ENCODE data around the gene KRTAP12-3.
"Not testable (repeated sequence)": the region's sequence is repeated elsewhere in the genome, so short reads cannot be mapped to it uniquely, and the experiment has no call there.

Gene KRTAP12-3

DNA sequence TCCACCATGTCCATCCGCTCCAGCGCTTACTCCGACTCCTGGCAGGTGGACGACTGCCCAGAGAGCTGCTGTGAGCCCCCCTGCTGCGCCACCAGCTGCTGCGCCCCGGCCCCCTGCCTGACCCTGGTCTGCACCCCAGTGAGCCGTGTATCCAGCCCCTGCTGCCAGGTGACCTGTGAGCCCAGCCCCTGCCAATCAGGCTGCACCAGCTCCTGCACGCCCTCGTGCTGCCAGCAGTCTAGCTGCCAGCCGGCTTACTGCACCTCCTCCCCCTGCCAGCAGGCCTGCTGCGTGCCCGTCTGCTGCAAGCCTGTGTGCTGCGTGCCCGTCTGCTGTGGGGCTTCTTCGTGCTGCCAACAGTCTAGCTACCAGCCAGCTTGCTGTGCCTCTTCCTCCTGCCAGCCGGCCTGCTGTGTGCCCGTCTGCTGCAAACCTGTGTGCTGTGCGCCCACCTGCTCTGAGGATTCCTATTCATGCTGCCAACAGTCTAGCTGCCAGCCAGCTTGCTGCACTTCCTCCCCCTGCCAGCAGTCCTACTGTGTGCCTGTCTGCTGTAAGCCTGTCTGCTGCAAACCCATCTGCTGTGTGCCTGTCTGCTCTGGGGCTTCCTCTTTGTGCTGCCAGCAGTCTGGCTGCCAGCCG, 30.4 kb upstream of the KRTAP12-3 start:
- DNase-seq (ENCODE audit: low read depth in 2 of 2): not testable (repeated sequence)

DNA sequence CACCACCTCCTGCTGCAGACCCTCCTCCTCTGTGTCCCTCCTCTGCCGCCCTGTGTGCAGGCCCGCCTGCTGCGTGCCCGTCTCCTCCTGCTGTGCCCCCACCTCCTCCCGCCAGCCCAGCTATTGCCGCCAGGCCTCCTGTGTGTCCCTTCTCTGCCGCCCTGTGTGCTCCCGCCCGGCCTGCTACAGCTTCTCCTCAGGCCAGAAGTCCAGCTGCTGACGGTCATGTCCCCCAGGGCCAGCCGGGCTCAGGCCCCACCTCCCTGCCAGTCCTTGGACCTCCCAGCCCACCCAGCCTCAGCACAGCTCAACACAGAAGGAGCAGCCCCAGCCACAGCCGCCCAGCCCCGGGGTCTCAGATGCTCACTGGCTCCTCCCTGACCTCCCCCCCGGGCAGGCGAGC, 29.9 kb upstream of the KRTAP12-3 start:
- DNase-seq (ENCODE audit: low read depth in 2 of 2): not testable (repeated sequence)

DNA sequence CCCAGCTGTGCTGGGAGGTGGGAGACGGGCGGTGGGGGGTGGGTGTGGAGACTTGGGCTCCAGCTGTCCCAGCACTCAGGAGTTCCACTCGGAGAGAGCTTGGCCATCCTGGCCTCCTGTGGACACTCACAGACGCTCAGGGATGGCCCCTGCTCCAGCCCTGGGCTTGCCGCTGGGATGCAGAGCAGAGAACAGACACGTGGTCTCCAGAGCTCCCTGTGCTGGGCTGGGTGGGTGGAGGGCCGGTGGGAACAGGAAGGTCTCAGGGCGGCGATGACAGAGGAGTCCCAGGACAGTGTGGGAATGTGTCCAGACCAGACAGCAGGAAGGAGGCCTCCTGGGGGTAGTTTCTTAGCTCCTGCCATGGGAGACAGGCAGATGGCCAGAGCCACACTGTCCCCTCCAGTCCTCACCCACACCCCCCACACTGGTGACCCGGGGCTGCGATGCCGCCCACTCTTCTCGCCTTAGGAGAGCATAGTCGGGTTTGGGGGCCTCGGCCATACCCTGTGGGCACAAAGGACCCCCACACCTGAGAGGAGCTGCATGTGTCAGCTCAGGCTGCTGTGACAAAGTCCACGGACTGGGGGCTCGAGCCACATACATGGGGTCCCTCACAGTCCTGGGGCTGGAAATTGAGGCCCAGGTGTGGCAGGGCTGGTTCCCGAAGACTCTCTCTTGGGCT, 28.9 kb upstream of the KRTAP12-3 start:
- no peak for DNase-seq (ENCODE audit: low read depth in 2 of 2)

DNA sequence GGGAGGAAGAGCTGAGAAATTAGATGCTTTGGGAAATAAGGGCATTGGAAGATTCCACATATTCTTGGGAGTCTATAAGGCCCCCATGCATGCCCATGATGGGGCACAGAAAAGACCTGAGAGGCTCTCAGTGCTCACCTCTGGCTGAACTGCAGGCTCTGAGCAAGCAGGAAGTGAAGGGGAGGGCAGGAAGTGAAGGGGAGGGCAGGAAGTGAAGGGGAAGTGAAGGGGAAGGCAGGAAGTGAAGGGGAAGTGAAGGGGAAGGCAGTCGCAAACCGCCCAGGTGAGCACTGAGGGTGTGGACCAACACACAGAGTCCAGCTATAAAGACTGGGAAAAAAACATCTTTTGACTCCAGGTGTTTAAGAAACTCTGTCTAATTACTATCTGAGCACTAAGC, 27.3 kb upstream of the KRTAP12-3 start:
- no peak for DNase-seq (ENCODE audit: low read depth in 2 of 2)

DNA sequence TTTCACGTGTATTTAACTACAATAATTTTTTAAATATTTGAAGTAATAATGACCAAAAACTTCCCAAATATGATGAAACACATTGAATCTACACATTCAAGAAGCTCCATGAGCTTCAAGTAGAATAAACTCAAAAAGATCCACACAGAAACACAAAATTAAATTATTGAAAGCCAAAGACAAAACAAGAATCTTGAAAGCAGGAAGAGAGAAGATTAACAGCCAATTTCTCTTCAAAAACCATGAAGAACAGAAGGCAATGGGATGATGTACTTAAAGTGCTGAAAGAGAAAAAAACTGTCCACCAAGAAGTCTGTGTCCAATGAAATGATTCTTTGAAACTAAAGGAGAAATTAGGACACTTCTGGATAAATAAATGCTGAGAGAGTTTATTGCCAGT, 25.7 kb upstream of the KRTAP12-3 start:
- DNase-seq (ENCODE audit: low read depth in 2 of 2): no peak

DNA sequence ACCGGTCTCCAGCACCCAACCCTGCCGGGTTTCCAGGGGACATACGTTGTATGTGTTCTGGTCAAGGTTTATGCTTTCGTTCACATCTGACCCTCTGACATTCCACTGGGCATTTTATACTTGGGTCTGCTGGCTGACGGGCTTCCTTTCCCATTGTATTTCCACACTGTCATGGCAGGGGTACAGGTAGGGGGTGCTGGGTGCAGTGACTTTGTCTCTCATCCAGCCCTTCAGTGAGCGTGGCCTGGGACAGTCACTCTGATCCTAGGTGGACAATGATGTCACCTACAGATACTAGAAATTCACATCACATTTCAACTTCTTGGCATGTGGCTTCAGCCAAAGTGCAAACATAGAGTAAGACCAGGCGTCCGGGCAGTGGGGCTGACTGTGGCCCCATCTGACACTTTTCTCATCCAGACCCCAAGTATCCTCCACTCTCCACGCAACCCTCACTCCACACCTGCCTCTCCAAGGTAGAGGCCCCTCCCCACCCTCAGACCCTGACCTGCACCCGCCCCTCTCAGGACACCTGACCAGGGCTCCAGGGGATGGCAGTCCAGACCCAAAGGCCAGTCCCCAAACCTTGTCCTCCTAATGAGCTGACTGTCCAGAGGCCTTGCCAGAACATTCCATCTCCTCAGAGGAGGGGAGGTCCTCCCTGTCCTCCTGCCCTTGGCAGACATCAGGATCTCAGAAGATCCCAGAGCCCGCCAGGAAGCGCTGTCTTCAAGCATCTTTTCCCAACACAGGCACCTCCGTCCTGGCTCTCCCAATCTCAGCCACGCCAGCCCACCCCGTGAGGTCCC, 21.3 kb upstream of the KRTAP12-3 start:
- no peak for DNase-seq (ENCODE audit: low read depth in 2 of 2)

DNA sequence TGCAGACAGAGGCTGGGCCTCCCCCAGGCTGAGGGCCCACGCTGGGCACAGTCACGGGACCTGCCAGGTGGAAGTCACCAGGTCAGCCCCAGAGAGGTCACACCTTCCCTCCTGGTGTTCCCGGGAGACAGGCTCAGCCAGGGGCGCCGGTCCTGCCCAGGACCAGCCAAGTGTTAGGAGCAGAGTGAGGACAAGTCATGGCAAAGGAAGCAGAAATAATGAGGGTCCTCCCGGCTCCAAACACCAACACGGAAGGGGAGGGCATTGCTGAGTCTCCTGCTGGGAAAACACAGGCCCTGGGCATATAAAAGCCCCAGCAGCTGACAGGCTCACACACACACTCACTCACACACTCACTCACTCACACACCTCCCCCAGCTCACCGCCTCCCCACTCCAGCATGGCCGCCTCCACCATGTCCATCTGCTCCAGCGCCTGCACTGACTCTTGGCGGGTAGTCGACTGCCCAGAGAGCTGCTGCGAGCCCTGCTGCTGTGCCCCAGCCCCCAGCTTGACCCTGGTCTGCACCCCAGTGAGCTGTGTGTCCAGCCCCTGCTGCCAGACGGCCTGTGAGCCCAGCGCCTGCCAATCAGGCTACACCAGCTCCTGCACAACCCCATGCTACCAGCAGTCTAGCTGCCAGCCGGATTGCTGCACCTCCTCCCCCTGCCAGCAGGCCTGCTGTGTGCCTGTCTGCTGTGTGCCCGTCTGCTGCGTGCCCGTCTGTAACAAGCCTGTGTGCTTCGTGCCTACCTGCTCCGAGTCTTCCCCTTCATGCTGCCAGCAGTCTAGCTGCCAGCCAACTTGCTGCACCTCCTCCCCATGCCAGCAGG, 20.5 kb upstream of the KRTAP12-3 start, which contains the start of gene KRTAP10-10:
Gene KRTAP10-10, plus strand, starts transcription at position 339 of the 833 bp plus-strand sequence. Its CDS starts 62 bp downstream, at position 401.
- no peak for DNase-seq (ENCODE audit: low read depth in 2 of 2)

DNA sequence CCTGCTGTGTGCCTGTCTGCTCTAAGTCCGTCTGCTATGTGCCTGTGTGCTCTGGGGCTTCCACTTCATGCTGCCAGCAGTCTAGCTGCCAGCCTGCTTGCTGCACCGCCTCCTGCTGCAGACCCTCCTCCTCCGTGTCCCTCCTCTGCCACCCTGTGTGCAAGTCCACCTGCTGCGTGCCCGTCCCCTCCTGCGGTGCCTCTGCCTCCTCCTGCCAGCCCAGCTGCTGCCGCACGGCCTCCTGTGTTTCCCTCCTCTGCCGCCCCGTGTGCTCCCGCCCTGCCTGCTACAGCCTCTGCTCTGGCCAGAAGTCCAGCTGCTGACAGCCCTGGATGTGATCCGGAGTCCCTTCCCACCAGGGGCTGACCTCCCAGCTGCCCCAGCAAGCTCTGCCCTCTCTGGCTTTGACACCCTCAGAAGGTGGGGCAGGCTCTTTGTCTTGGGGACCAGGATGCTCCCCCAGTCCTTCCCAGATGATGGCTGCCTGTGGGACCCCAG, 19.8 kb upstream of the KRTAP12-3 start:
- DNase-seq (ENCODE audit: low read depth in 2 of 2): not testable (repeated sequence)

DNA sequence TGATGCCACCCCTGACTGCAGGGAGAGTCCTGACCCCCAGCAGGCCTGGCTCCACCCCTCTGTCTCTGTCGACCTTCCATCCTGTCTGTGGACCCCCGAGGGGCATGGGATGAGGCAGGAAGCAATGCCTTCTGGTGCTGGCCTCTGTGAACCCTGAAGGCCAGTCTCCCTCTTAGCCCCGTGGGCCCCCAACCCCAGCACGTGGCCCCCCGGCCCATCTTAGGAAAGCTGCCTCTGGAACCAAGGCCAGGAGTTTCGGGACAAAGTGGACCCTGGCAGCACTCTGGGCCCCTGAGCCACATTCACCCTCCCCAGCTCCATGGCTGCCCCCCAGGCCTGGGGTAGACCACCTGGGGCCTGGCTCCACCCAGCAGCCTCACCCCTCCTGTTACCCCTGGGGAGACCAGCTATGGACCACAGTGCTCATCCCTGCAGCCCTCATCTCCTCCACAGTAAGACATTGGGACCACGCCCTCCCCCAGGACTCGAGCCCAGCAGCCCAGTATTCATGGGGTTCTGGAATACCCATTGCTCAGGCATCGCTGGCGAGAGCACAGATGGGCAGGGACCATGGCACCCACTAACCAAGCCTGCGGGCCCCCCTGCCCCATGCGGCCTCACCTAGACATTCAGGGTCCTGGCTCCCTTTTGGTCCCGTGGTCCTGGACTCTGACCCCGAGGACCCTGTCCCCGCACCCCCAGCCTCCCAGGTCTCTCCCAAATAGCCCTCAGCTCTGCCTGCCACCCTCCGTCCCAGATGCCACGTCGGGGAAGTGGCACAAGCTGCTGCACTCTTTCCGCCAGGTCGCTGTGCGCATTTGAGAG, 19.0 kb upstream of the KRTAP12-3 start:
- not testable (repeated sequence) for DNase-seq (ENCODE audit: low read depth in 2 of 2)

DNA sequence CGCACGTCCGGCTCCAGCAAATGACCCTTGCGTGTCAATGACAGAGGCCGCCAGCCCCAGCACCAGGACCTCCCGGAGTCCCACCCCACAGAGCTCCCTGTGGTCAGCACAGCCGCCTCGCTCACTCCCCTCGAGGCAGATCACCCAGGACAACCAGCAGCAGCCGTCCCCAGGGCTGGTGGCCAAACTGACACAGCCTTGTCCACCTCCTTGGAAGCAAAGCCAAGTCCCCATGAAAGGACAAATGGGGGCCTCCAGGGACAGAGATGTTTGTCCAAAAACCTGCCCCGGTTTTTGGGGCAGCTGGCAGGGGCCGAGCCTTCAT, 18.4 kb upstream of the KRTAP12-3 start:
- no peak for DNase-seq (ENCODE audit: low read depth in 2 of 2)

DNA sequence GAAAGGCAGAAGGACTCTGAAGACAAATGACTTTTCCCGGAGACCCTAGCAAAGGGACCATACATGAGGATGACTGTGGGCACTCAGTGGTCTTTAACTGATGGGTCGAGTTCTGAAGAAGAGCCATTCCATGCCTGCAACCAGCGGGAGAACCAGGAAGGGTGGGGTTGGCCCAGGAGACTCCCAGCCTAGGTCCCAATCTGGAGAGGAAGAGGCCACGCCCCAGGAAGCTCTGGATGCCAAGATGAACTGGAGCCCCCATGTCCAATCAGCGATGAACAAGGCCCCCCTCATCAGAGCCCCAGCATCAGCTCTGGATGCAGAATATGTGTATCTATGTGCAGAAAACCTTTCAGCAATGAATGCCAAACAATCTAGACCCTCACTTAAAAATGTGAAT, 17.0 kb upstream of the KRTAP12-3 start:
- DNase-seq (ENCODE audit: low read depth in 2 of 2): no peak

DNA sequence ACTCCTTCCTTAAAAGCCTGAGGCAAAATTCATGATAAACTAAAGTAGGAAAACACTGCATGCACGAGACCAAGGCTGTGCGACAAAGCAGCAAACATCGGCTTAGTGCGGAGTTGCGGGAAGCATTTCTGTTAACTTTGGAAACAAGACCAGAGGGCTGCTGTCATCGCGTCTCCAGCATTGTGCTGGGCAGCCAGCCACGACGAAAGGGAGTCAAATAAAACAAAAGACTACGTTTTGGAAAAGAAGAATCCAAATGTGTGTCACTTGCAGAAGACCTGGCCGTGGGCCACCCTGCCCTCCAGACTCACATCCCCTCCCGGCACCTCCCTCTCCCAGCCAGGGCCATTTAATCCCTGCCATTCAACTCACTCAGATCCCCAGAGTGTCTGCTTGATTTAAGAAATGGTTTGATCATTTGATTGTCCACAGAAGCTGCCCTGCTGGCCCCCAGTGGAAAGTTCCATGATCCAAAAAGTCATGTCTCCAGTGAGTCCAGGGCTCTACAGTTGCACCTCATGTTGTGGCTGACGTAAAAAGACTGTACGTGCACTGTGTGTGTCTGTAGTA, 13.9 kb upstream of the KRTAP12-3 start:
- no peak for DNase-seq (ENCODE audit: low read depth in 2 of 2)

DNA sequence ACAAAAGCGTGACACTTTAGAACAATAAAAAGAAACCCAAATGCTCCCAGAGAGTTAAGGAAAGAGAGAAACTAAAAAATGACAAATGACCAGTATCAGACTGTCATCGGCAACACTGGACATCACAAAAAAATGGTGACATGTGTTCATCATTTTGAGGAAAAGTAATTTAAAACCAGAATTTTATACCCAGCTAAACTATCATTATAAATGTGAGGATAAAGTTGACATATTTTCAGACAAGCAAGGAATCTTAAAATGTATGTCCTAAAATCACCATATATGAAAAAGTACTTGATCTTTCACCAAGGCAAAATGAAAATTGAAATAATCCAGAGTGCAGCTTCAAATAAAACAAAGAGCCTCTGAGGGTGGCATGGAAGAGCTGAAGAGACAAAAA, 12.9 kb upstream of the KRTAP12-3 start:
- DNase-seq (ENCODE audit: low read depth in 2 of 2): no peak

DNA sequence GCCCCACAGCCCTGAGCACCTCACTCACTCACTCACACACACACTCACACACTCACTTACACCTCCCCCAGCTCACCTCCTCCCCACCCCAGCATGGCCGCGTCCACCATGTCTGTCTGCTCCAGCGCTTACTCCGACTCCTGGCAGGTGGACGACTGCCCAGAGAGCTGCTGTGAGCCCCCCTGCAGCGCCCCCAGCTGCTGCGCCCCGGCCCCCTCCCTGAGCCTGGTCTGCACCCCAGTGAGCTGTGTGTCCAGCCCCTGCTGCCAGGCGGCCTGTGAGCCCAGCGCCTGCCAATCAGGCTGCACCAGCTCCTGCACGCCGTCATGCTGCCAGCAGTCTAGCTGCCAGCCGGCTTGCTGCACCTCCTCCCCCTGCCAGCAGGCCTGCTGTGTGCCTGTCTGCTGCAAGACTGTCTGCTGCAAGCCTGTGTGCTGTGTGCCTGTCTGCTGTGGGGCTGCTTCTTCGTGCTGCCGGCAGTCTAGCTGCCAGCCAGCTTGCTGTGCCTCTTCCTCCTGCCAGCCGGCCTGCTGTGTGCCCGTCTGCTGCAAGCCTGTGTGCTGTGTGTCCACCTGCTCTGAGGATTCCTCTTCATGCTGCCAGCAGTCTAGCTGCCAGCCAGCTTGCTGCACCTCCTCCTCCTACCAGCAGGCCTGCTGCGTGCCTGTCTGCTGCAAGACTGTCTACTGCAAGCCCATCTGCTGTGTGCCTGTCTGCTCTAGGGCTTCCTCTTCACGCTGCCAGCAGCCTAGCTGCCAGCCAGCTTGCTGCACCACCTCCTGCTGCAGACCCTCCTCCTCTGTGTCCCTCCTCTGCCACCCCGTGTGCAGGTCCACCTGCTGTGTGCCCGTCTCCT, 11.1 kb upstream of the KRTAP12-3 start, which contains the start of gene KRTAP10-11:
Gene KRTAP10-11, plus strand, starts transcription at position 49 of the 856 bp plus-strand sequence. Its CDS starts 45 bp downstream, at position 94.
- DNase-seq (ENCODE audit: low read depth in 2 of 2): not testable (repeated sequence)

DNA sequence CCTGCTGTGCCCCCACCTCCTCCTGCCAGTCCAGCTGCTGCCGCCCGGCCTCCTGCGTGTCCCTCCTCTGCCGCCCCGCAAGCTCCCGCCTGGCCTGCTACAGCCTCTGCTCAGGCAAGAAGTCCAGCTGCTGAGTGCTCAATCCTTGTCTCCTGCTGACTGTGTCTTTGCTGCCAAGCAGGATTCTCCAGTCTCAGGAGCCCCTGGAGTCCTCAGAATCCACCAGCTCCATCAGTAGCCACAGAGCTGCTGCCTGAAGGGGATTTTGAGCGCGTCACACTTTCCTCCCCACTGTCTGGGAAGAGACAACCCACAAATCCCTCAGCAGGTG, 10.5 kb upstream of the KRTAP12-3 start:
- no peak for DNase-seq (ENCODE audit: low read depth in 2 of 2)

DNA sequence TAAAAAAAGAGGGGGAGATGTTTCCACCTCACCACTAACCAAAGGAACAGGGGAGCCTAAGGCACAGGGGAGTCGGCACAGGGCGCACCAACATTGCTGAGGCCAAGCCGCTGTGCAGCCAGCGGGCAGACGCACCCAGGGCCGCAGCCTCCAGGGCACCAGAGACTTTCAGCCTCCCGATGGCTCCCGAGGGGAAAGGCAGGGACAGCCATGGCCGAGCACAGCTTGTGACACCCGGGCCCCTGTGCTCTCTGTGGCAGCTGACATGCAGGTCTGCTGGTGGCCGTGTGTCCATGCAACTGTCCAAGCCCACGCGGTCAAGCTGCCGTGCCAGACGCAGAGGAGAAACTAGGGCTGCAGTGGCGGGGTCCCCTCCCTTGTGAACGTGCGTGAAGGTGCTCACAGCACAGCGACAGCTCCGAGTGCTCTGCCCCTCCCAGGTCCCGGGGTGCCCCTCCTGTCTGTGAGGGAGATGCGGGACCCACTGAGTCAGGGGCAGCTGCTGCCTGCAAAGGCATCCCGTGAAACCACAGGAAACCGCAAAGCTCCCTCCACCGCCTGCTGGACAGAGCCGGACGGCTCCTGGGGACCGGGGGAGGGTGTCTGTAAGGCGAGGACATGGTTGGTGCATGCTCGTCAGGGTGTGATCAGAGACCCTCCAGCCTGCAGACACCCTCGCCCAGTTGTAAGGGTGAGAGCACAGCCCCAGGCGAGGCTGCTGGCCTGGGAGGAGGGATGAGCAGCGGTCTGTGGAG, 9.0 kb upstream of the KRTAP12-3 start:
- DNase-seq (ENCODE audit: low read depth in 2 of 2): no peak

DNA sequence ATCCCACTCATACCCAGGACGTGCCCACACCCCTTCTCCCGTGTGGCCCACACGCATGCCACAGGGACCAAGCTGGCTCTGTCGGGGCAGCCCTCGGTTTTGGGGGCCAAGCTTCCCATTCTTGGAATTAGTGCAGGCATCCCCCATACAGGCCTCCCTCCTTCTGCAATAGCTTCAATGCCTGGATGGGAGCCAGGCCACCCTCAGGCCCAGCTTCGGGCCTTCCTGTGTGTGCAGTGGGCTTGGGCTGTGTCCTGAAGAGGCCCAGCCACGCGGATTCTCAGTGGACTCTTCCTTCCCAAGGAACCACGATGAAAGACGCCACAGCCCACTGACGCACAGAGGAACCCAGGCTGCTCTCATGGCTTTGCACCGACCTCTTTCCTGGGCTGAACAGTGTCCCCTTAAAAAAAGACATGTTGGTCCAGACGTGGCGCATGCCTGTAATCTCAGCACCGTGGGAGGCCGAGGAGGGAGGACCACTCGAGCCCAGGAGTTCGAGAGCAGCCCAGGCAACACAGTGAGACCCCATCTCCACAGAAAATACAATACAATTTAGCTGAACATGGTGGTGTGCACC, 8.1 kb upstream of the KRTAP12-3 start:
- no peak for DNase-seq (ENCODE audit: low read depth in 2 of 2)

DNA sequence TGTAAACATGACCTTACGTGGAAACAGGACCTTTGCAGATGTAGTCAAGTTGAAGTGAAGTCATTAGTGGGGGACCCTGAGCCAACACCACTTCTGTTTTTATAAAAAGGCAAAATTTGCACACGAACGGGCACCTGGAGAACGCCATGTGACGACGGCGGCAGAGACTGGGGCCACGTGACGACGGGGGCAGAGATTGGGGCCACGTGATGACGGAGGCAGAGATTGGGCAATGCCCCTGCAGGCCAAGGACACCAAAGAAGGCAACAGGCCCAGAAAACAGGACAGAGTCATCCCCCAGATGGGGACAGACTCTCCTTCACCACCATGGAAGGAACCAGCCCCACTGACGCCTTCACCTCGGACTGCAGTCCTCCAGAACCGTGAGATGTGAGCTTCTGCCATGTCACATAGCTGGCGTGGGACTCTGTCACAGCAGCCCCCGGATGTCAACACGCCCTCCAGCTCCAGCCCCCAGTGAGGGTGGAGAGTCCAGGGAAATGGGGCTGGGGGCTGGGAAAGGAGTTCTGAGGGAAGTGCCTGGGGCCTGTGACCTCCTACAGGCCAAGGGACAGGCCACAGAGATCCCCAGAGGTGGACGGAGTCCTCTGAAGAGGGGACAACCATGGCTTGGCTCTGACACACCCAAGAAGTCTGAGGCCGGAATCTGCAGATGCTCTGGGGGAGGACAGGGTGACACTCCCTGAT, 7.3 kb upstream of the KRTAP12-3 start:
- no peak for DNase-seq (ENCODE audit: low read depth in 2 of 2)
